Progenitor cell of endocrine pancreas (in vitro differentiated cells): Measurements from ENCODE around the gene COX5B. TPM values are rescaled to one million over a fixed set of nuclear protein-coding genes. Genes with fewer than 3 reads are reported as not detected.
A peak's percentile ranks its signal among the peaks of the same experiment; 100 is the strongest.

Experiments used
- DNase-seq: peaks from one replicate; pipeline ENCODE4 v3.0.0; 2021; ENCODE audit warnings: low spot score; ENCODE audit not compliant: unreplicated experiment
- H3K27ac Mint-ChIP-seq: 2 replicates; pipeline ENCODE4 v1.8.0; 2021; ENCODE audit warnings: mild to moderate bottlenecking, moderate library complexity, mixed read lengths
- H3K27me3 Mint-ChIP-seq: 2 replicates; pipeline ENCODE4 v1.8.0; 2021; ENCODE audit warnings: mixed read lengths
- H3K36me3 Mint-ChIP-seq: 2 replicates; pipeline ENCODE4 v1.8.0; 2022; ENCODE audit warnings: mixed read lengths; ENCODE audit not compliant: insufficient read depth
- H3K4me1 Mint-ChIP-seq: 2 replicates; pipeline ENCODE4 v1.8.0; 2021; ENCODE audit warnings: low read depth, mixed read lengths
- H3K4me3 Mint-ChIP-seq: 2 replicates; pipeline ENCODE4 v1.8.0; 2021; ENCODE audit warnings: low read depth, mild to moderate bottlenecking, moderate library complexity, mixed read lengths
- H3K9me3 Mint-ChIP-seq: 2 replicates; pipeline ENCODE4 v1.8.0; 2021; ENCODE audit warnings: low read depth, mixed read lengths
- total RNA-seq: library from RNA; stranded (reverse); gene quantifications from 2 replicates; pipeline ENCODE4 v1.2.1, GENCODE V29; 2021
- TF ChIP-seq, protein P1 (sequence below): fragments of 200-600 bp; sonication (generic); IDR thresholded peaks from one replicate; pipeline ENCODE4 v1.5.0; 2021; ENCODE audit warnings: antibody characterized with exemption, mild to moderate bottlenecking; ENCODE audit not compliant: unreplicated experiment

COX5B gene
- total RNA-seq, 1 donor from 2014 or later: 161 TPM

DNA sequence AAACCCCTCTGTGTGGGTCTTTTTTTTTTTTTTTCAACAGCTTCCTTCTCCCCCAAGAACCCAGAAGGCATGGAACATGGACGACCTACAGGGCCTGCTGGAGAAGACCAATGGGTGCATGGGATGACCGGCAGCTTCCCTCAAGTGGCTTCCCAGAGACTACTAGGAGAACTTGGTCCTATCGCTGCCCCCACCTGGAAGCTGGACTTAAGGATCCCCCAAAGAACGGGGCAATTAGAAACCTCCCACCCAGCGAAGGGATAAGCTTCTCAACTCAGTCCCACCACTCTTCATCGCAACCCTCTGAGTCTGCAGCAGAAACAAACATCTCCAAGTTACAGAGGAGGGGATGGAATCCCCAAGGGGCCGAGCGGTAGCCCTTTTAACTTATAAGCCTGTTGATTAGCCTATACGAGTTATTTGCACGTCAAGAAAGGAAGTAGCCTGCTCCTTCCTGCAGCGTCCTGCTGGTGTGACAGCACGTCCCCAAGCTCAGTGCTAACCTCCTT is 16.6 kb downstream of the COX5B start:
- peaks cover 17% of the 10 kb centered on the region for H3K4me1 Mint-ChIP-seq
- TF ChIP-seq, protein P1, sequence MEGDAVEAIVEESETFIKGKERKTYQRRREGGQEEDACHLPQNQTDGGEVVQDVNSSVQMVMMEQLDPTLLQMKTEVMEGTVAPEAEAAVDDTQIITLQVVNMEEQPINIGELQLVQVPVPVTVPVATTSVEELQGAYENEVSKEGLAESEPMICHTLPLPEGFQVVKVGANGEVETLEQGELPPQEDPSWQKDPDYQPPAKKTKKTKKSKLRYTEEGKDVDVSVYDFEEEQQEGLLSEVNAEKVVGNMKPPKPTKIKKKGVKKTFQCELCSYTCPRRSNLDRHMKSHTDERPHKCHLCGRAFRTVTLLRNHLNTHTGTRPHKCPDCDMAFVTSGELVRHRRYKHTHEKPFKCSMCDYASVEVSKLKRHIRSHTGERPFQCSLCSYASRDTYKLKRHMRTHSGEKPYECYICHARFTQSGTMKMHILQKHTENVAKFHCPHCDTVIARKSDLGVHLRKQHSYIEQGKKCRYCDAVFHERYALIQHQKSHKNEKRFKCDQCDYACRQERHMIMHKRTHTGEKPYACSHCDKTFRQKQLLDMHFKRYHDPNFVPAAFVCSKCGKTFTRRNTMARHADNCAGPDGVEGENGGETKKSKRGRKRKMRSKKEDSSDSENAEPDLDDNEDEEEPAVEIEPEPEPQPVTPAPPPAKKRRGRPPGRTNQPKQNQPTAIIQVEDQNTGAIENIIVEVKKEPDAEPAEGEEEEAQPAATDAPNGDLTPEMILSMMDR: no peak
- no peak for DNase-seq
- H3K4me3 Mint-ChIP-seq: peak overlapping the region; percentile 91
- H3K36me3 Mint-ChIP-seq: peaks cover 6% of the 10 kb centered on the region
- H3K9me3 Mint-ChIP-seq: no peaks in the 10 kb centered on the region
- no peaks in the 10 kb centered on the region for H3K27me3 Mint-ChIP-seq
- H3K27ac Mint-ChIP-seq: peak overlapping the region; percentile 97

DNA sequence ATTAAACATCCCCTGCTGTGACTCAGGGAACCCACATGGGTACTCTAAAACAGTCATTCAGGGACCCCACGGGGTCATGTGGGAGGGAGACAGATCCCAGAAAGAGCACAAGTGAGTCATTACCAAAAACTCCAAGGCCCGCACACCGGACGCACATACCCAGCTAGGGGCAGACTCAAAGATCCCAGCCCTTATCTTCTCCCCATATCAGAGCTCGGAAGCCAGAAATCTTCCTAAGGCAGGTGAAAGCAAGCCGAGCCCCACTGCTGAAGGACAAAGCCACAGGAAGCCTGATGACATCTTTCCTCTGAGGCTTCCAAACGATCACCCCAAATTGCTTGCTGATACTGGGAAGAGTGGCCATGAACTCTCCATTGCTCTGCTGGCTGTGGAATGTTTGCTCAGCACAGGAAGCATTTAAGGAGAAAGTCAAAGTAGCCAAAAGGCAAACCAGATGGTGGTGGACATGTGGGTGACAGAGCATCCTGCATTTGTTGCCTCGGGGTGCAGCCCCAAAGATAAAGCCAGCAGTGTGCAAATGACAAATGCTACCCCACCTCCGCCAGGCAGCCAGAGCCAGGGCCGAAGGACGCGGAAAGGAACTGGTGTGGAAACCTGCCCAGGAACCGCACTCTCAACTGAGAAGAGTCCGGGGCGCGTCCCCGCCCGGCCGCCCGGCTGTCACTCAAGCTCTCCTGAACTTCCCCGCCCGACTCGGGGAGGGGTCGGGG is 17.2 kb downstream of the COX5B start:
- TF ChIP-seq, protein P1: no peak
- H3K9me3 Mint-ChIP-seq: no peaks in the 10 kb centered on the region
- H3K27ac Mint-ChIP-seq: peak overlapping the region; percentile 97
- no peaks in the 10 kb centered on the region for H3K27me3 Mint-ChIP-seq
- H3K4me3 Mint-ChIP-seq: peak overlapping the region; percentile 91
- H3K4me1 Mint-ChIP-seq: peaks cover 17% of the 10 kb centered on the region
- no peak for DNase-seq
- H3K36me3 Mint-ChIP-seq: peaks cover 3% of the 10 kb centered on the region

DNA sequence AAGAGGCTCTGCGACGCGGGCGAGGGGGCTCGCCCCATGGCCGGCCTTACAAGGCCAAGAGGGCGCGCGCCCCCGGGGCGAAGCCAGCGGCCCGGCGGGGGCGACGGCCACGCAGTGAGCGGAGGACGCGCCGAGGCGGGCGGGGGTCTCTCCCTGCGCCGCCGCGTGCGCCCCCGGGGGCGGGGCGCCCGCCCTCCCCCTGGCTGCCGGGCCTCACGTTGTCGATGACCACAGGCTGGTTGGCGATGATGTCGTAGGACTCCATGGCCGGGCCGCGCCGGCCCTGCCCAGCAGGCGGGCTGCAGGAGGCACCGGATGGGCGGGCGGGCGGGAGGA is 17.7 kb downstream of the COX5B start:
- Mint-ChIP-seq H3K27ac (no peak overlapping the region), H3K9me3 (no peaks in the 10 kb centered on the region), H3K27me3 (no peaks in the 10 kb centered on the region), H3K4me1 (peaks cover 17% of the 10 kb centered on the region), H3K36me3 (peaks cover 2% of the 10 kb centered on the region), H3K4me3 (peak overlapping the region; percentile 91)
- peak; percentile 45 for DNase-seq
- TF ChIP-seq, protein P1: no peak

DNA sequence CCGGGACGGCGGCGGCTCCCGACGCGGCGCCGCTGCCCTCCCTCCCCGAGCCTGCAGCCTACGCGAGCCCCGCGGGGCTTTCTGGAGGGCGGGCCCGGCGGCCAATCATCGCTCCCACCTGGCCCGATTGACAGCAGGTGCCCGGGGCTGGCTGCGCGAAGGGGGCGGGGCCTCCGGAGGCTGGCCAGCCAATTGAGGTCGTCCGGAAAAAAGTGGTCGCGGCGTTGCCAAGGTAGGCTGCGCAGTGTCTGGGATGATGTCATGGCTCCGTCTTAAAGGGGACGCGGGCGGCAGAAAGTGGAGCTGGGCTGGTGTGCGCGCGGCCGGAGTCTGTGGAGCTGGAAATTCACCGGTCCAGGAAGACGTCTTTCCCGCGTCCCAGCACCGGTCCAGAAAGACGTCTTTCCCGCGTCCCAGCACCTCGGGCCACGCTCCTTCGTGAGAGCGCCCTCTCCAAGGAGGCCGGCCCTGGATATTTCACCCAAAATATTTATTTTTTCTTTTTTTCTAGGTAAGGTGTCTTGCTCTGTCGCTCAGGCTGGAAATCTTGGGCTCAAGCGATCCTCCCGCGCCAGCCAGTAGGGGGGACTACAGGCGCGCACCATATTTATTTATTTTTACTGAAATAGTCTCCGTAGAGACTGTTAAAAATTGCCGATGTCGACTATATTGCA is 18.2 kb downstream of the COX5B start, which contains the start of gene ACTR1B:
ACTR1B (minus strand) TSS at position 83 of the 674 bp plus-strand sequence. CDS start 154 bp downstream, outside the sequence.
- Mint-ChIP-seq H3K27ac (peak within 1 kb of the TSS; percentile 98), H3K4me1 (peaks cover 17% of the 10 kb centered on the region), H3K4me3 (peak within 1 kb of the TSS; percentile 91), H3K36me3 (peaks cover 2% of the 10 kb centered on the region), H3K9me3 (no peaks in the 10 kb centered on the region), H3K27me3 (no peaks in the 10 kb centered on the region)
- DNase-seq: peak; percentile 95
- TF ChIP-seq, protein P1: peak; percentile 74

DNA sequence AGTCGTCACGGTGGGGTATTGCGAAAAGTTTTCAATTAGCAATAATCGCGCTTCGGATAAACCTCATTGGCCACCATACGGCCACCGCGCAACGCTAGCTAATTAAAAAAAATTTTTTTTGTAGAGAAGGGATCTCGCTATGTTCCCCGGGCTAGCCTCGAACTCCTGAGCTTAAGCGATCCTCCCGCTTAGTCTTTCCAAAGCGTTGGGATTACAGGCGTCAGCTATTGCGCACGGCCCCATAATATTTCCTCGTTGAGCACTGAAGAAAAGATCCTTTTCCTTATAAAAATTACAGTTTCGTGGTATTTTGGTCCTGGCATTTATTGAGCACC is 18.7 kb downstream of the COX5B start:
- Mint-ChIP-seq H3K9me3 (no peaks in the 10 kb centered on the region), H3K27me3 (no peaks in the 10 kb centered on the region), H3K36me3 (peaks cover 2% of the 10 kb centered on the region), H3K4me1 (peaks cover 17% of the 10 kb centered on the region), H3K4me3 (peak overlapping the region; percentile 89), H3K27ac (peak overlapping the region; percentile 98)
- no peak for DNase-seq
- TF ChIP-seq, protein P1: peak; percentile 2
